ENCODE measurements around the gene CMTM7.
"Not testable (repeated sequence)": the region's sequence is repeated elsewhere in the genome, so short reads cannot be mapped to it uniquely, and the experiment has no call there.

Gene CMTM7

GRCh38 chr3:32436816-32437189 is 45.1 kb downstream of the CMTM7 start:
- no peak for DNase-seq (ENCODE audit: low read depth in 2 of 2)

- no peak for DNase-seq (ENCODE audit: low read depth in 2 of 2)
Measured at GRCh38 chr3:32437896-32438295, 46.2 kb downstream of the CMTM7 start.

- DNase-seq (ENCODE audit: low read depth in 2 of 2), result no peak
Measured at GRCh38 chr3:32438596-32439344, 47.1 kb downstream of the CMTM7 start.

- DNase-seq (ENCODE audit: low read depth in 2 of 2), result not testable (repeated sequence)
Measured at GRCh38 chr3:32439421-32439820, 47.8 kb downstream of the CMTM7 start.

GRCh38 chr3:32440611-32441350 is 49.1 kb downstream of the CMTM7 start:
- DNase-seq (ENCODE audit: low read depth in 2 of 2), result no peak

GRCh38 chr3:32442766-32443165 is 51.1 kb downstream of the CMTM7 start:
- DNase-seq (ENCODE audit: low read depth in 2 of 2), result no peak

GRCh38 chr3:32443478-32443877 is 51.8 kb downstream of the CMTM7 start:
- DNase-seq (ENCODE audit: low read depth in 2 of 2), result no peak

- no peak for DNase-seq (ENCODE audit: low read depth in 2 of 2)
Measured at GRCh38 chr3:32447865-32448400, 56.3 kb downstream of the CMTM7 start.

GRCh38 chr3:32448686-32449474 is 57.2 kb downstream of the CMTM7 start:
- no peak for DNase-seq (ENCODE audit: low read depth in 2 of 2)

GRCh38 chr3:32449691-32450090 is 58.0 kb downstream of the CMTM7 start:
- no peak for DNase-seq (ENCODE audit: low read depth in 2 of 2)

GRCh38 chr3:32450426-32450825 is 58.8 kb downstream of the CMTM7 start:
- no peak for DNase-seq (ENCODE audit: low read depth in 2 of 2)

- DNase-seq (ENCODE audit: low read depth in 2 of 2), result no peak
Measured at GRCh38 chr3:32450992-32451659, 59.5 kb downstream of the CMTM7 start.

GRCh38 chr3:32452009-32452408 is 60.4 kb downstream of the CMTM7 start:
- DNase-seq (ENCODE audit: low read depth in 2 of 2), result no peak

GRCh38 chr3:32453346-32453745 is 61.7 kb downstream of the CMTM7 start:
- no peak for DNase-seq (ENCODE audit: low read depth in 2 of 2)

- no peak for DNase-seq (ENCODE audit: low read depth in 2 of 2)
Measured at GRCh38 chr3:32454111-32454510, 62.5 kb downstream of the CMTM7 start.

- no peak for DNase-seq (ENCODE audit: low read depth in 2 of 2)
Measured at GRCh38 chr3:32454731-32455608, 63.3 kb downstream of the CMTM7 start.

GRCh38 chr3:32455609-32456428 is 64.2 kb downstream of the CMTM7 start:
- no peak for DNase-seq (ENCODE audit: low read depth in 2 of 2)

- no peak for DNase-seq (ENCODE audit: low read depth in 2 of 2)
Measured at GRCh38 chr3:32456429-32457130, 64.9 kb downstream of the CMTM7 start.

- no peak for DNase-seq (ENCODE audit: low read depth in 2 of 2)
Measured at GRCh38 chr3:32457971-32458471, 66.4 kb downstream of the CMTM7 start.

Measured in fibroblast of skin of left biceps (primary cell).